HK-2 (cell line): ENCODE data around the gene PRR22.
"Not testable (repeated sequence)": the region's sequence is repeated elsewhere in the genome, so short reads cannot be mapped to it uniquely, and the experiment has no call there.

Experiments used
- DNase-seq: peaks from one replicate; pipeline ENCODE4 v3.0.0-alpha.2; 2018; ENCODE audit not compliant: unreplicated experiment

PRR22 gene

GRCh38 chr19:5790559-5791520, 6.3 kb upstream of the PRR22 start, which contains the start of gene DUS3L:
TSS of gene DUS3L (minus strand) at chr19:5791163. CDS start at chr19:5791141, 22 bp downstream.
- DNase-seq: peak; percentile 95

- DNase-seq: no peak
These were observed 5.5 kb upstream of the PRR22 start for GRCh38 chr19:5789886-5790558.

- no peak for DNase-seq
These were observed 4.8 kb upstream of the PRR22 start for GRCh38 chr19:5789351-5789761.

- no peak for DNase-seq
These were observed 3.9 kb upstream of the PRR22 start for GRCh38 chr19:5788422-5788821.

GRCh38 chr19:5787409-5788182, 3.0 kb upstream of the PRR22 start:
- DNase-seq: no peak

GRCh38 chr19:5786593-5787408, 2.3 kb upstream of the PRR22 start:
- DNase-seq: no peak

- DNase-seq: no peak
These were observed 877 bp upstream of the PRR22 start for GRCh38 chr19:5785423-5785822.

GRCh38 chr19:5782945-5783919, 1.3 kb downstream of the PRR22 start:
- no peak for DNase-seq

- DNase-seq: no peak
These were observed 2.2 kb downstream of the PRR22 start for GRCh38 chr19:5782322-5782721.

- not testable (repeated sequence) for DNase-seq
These were observed 3.6 kb downstream of the PRR22 start for GRCh38 chr19:5780916-5781315.

- DNase-seq: no peak
These were observed 6.1 kb downstream of the PRR22 start for GRCh38 chr19:5778402-5778801.

GRCh38 chr19:5775668-5776309, 8.8 kb downstream of the PRR22 start:
- no peak for DNase-seq

GRCh38 chr19:5774921-5775320, 9.6 kb downstream of the PRR22 start:
- no peak for DNase-seq

- DNase-seq: no peak
These were observed 11.3 kb downstream of the PRR22 start for GRCh38 chr19:5773276-5773675.

GRCh38 chr19:5772416-5772815, 12.1 kb downstream of the PRR22 start:
- DNase-seq: no peak

GRCh38 chr19:5767949-5768348, 16.6 kb downstream of the PRR22 start:
- no peak for DNase-seq

GRCh38 chr19:5765220-5765619, 19.3 kb downstream of the PRR22 start:
- no peak for DNase-seq

- DNase-seq: no peak
These were observed 21.8 kb downstream of the PRR22 start for GRCh38 chr19:5762608-5763217.

- no peak for DNase-seq
These were observed 30.8 kb downstream of the PRR22 start for GRCh38 chr19:5753743-5754142.
